Epithelial cell of proximal tubule (primary cell): ENCODE data around the gene RGS10. TPM values are rescaled to one million over a fixed set of nuclear protein-coding genes. Genes with fewer than 3 reads are reported as not detected.
A peak's percentile ranks its signal among the peaks of the same experiment; 100 is the strongest.

Source experiments
- DNase-seq: peaks from one replicate; pipeline ENCODE4 v3.0.0-alpha.2; 2011; ENCODE audit warnings: low read depth
- H3K4me3 ChIP-seq: 2 replicates; pipeline ENCODE4 v1.5.1; 2011; ENCODE audit warnings: low read depth, mild to moderate bottlenecking, low read length
- CTCF ChIP-seq: conservative IDR thresholded peaks from 2 replicates; pipeline ENCODE4 v1.5.1; 2012; ENCODE audit warnings: low read depth, mild to moderate bottlenecking, low read length
- total RNA-seq: library from RNA; depleted of rRNA; stranded (reverse); fragments of >200 nt; gene quantifications from 2 replicates; pipeline ENCODE4 v1.2.3, GENCODE V29; 2015

RGS10 gene
- total RNA-seq, 1 donor from 2014 or later = 85.9 TPM

GRCh38 chr10:119500123-119500795 is 42.3 kb downstream of the RGS10 start:
- no peak overlapping the region for H3K4me3 ChIP-seq
- TF ChIP-seq CTCF = no peak

GRCh38 chr10:119499677-119500002 is 42.9 kb downstream of the RGS10 start:
- H3K4me3 ChIP-seq = no peak overlapping the region
- no peak for TF ChIP-seq CTCF
- no peak for DNase-seq

More at GRCh38 chr10:119500123-119500795, 42.3 kb downstream of the RGS10 start:
- no peak for DNase-seq

GRCh38 chr10:119498889-119499676 is 43.4 kb downstream of the RGS10 start:
- peak; percentile 48 for DNase-seq
- no peak for TF ChIP-seq CTCF
- no peak overlapping the region for H3K4me3 ChIP-seq

GRCh38 chr10:119497243-119497642 is 45.3 kb downstream of the RGS10 start:
- H3K4me3 ChIP-seq = no peak overlapping the region
- TF ChIP-seq CTCF = no peak
- no peak for DNase-seq

- no peak overlapping the region for H3K4me3 ChIP-seq
- no peak for TF ChIP-seq CTCF
- no peak for DNase-seq
These were observed 46.2 kb downstream of the RGS10 start for GRCh38 chr10:119496273-119496672.

GRCh38 chr10:119495545-119495944 is 47.0 kb downstream of the RGS10 start:
- H3K4me3 ChIP-seq = no peak overlapping the region
- no peak for DNase-seq
- TF ChIP-seq CTCF = no peak
